Gastrocnemius medialis (tissue), 4 donors: Measurements from ENCODE around the gene ASPM. TPM values are rescaled to one million over a fixed set of nuclear protein-coding genes. Genes with fewer than 3 reads are reported as not detected.
"Not testable (repeated sequence)": the region's sequence is repeated elsewhere in the genome, so short reads cannot be mapped to it uniquely, and the experiment has no call there.

Experiments used
- ATAC-seq, 2 donors: fragments of 150-250 bp; one replicate each; pipeline ENCODE4 v1.9.1; 2016
- DNase-seq, 2 donors: peaks; one replicate each; pipeline ENCODE4 v3.0.0-alpha.2; 2019
- H3K27ac ChIP-seq, 4 donors: fragments of 200-600 bp; sonication (generic); 1 replicate in 1 of 4; 2 replicates in 3 of 4; pipeline ENCODE4 v1.5.1; 2016 to 2018; ENCODE audit warnings: mild to moderate bottlenecking in 2 of 4, moderate library complexity in 1 of 4
- H3K27me3 ChIP-seq, 3 donors: fragments of 200-600 bp; sonication (generic) in 2 of 3; 1 replicate in 1 of 3; 2 replicates in 2 of 3; pipeline versions ENCODE4 v1.5.1 to v1.6.0; 2016 to 2019; ENCODE audit warnings: mild to moderate bottlenecking in 1 of 3, moderate library complexity in 1 of 3
- H3K36me3 ChIP-seq, 2 donors: fragments of 200-600 bp; sonication (generic) in 1 of 2; one replicate each; pipeline ENCODE4 v1.5.1; 2017 to 2018
- H3K4me1 ChIP-seq, 2 donors: fragments of 200-600 bp; sonication (generic) in 1 of 2; one replicate each; pipeline ENCODE4 v1.5.1; 2016 to 2017; ENCODE audit warnings: mild to moderate bottlenecking in 2 of 2
- H3K4me3 ChIP-seq, 4 donors: fragments of 200-600 bp; sonication (generic) in 3 of 4; 1 replicate in 1 of 4; 2 replicates in 3 of 4; pipeline ENCODE4 v1.5.1; 2016 to 2019; ENCODE audit warnings: mild to moderate bottlenecking in 2 of 4
- H3K9me3 ChIP-seq, 3 donors: fragments of 200-600 bp; sonication (generic) in 2 of 3; 1 replicate in 1 of 3; 2 replicates in 2 of 3; pipeline ENCODE4 v1.5.1; 2016 to 2019
- CTCF ChIP-seq, 5 experiments: fragments of 450-650 bp in 3 of 5; fragments of 200-600 bp in 2 of 5; sonication (generic) in 2 of 5; IDR thresholded peaks in 4 of 5; conservative IDR thresholded peaks in 1 of 5; 1 replicate in 4 of 5; 2 replicates in 1 of 5; pipeline ENCODE4 v1.5.1; 2016 to 2019; ENCODE audit warnings: antibody characterized with exemption in 5 of 5, mild to moderate bottlenecking in 3 of 5, moderate library complexity in 3 of 5
- POLR2A ChIP-seq, 2 donors: fragments of 450-650 bp; IDR thresholded peaks; one replicate each; pipeline ENCODE4 v1.6.1; 2017; ENCODE audit warnings: antibody characterized with exemption in 2 of 2, mild to moderate bottlenecking in 2 of 2, moderate library complexity in 2 of 2
- in situ Hi-C, 4 donors: fragments of 200-750 bp; cut with MboI; loops; one replicate each; pipeline versions ENCODE4 v1.15.0 to v1.8.0; 2017; ENCODE audit warnings: low sequenced_read_pairs in 4 of 4
- intact Hi-C: fragments of 100-400 bp; cut with DNase I; formaldehyde crosslinking; loops from one replicate; pipeline ENCODE4 v1.15.1; 2023; ENCODE audit warnings: low total_unique reads
- total RNA-seq, 4 donors: library from RNA; depleted of rRNA; stranded (reverse); fragments of >200 nt; gene quantifications; one replicate each; pipeline versions ENCODE4 v1.1.0 to v1.2.3, GENCODE V29; 2016

ASPM gene
- total RNA-seq, 4 donors from 2014 or later, result 0.05 to 0.52 (median 0.26) TPM

DNA sequence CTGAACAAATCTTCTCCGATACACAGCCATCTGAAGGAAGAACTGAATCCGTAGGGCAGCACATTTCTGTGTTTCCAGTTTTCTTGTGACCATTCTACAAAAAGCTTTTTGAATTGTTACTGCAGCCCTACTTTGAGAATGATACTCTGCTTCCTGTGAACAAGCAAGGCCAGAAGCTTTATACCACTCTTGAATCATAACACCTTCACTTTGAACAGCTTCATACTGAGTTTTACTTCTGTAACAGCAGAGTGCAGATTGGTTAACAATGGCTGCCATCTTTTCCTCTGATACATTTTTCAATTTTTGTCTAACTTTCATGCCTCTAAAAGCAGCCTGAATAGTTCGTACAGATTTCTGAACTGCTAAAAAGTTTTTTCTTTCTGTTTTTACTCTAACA is 45.8 kb downstream of the ASPM start:
- Histone ChIP-seq H3K36me3 (no peaks in the 10 kb centered on the region), H3K27ac (no peak overlapping the region), H3K4me3 (no peak overlapping the region), H3K27me3 (no peaks in the 10 kb centered on the region), H3K9me3 (no peaks in the 10 kb centered on the region), H3K4me1 (peaks cover 0 to 5% of the 10 kb centered on the region in 2 donors)
- in situ Hi-C loops (no loop called here), intact Hi-C loops (no loop called here)
- ATAC-seq (no peak), DNase-seq (no peak)
- TF ChIP-seq POLR2A (IDR thresholded peaks at IDR 0.05), result no peak

DNA sequence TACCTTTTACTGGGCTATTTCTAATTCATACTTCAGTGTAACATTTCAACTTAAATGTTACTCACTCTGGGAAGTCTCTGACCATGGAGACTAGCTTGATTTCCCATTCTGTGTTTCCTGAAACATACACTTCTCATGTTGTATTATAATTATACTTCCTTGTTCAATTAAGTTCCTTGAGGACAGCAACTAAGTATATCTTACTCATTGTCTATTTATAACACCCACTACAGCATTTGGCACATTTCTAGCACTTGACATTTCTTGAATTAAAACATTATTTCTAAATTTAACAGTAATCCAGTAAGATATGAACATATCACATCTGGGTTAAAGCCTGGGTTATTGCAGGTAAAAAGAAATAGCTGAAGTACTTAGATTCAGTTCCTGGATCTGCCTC is 47.0 kb downstream of the ASPM start:
- no peak overlapping the region for H3K4me3 ChIP-seq
- no peak for ATAC-seq
- no peaks in the 10 kb centered on the region for H3K27me3 ChIP-seq
- no peaks in the 10 kb centered on the region for H3K36me3 ChIP-seq
- no peak overlapping the region for H3K27ac ChIP-seq
- no peak for DNase-seq
- TF ChIP-seq CTCF (IDR thresholded peaks at IDR 0.05 in 4 of 5, conservative IDR thresholded peaks at IDR 0.05 in 1 of 5), result no peak
- TF ChIP-seq POLR2A (IDR thresholded peaks at IDR 0.05), result no peak
- H3K4me1 ChIP-seq, result peaks cover 0 to 5% of the 10 kb centered on the region in 2 donors
- in situ Hi-C loops (no loop called here), intact Hi-C loops (no loop called here)
- H3K9me3 ChIP-seq, result no peaks in the 10 kb centered on the region

GRCh38 chr1:197096971-197097370 is 49.5 kb downstream of the ASPM start:
- H3K4me1 ChIP-seq, intact Hi-C loops, H3K27ac ChIP-seq, H3K27me3 ChIP-seq, ATAC-seq, DNase-seq, H3K9me3 ChIP-seq, in situ Hi-C loops, H3K36me3 ChIP-seq, H3K4me3 ChIP-seq: not testable (repeated sequence)

- in situ Hi-C loops, result no loop called here
- H3K36me3 ChIP-seq, result no peaks in the 10 kb centered on the region
- TF ChIP-seq CTCF (IDR thresholded peaks at IDR 0.05 in 4 of 5, conservative IDR thresholded peaks at IDR 0.05 in 1 of 5) (no peak), POLR2A (IDR thresholded peaks at IDR 0.05) (no peak)
- no peak overlapping the region for H3K27ac ChIP-seq
- intact Hi-C loops, result no loop called here
- DNase-seq (no peak), ATAC-seq (no peak)
- no peaks in the 10 kb centered on the region for H3K27me3 ChIP-seq
- no peak overlapping the region for H3K4me3 ChIP-seq
- H3K9me3 ChIP-seq, result no peaks in the 10 kb centered on the region
- peaks cover 0 to 5% of the 10 kb centered on the region in 2 donors for H3K4me1 ChIP-seq
Observed at GRCh38 chr1:197096137-197096536, 50.3 kb downstream of the ASPM start.

GRCh38 chr1:197093226-197093885 is 53.1 kb downstream of the ASPM start:
- Histone ChIP-seq H3K36me3 (no peaks in the 10 kb centered on the region), H3K27me3 (no peaks in the 10 kb centered on the region), H3K9me3 (no peaks in the 10 kb centered on the region), H3K4me1 (no peaks in the 10 kb centered on the region), H3K4me3 (no peak overlapping the region), H3K27ac (no peak overlapping the region)
- DNase-seq, result no peak
- in situ Hi-C loops (no loop called here), intact Hi-C loops (no loop called here)
- TF ChIP-seq CTCF (IDR thresholded peaks at IDR 0.05 in 4 of 5, conservative IDR thresholded peaks at IDR 0.05 in 1 of 5), result no peak
- TF ChIP-seq POLR2A (IDR thresholded peaks at IDR 0.05), result no peak
- no peak for ATAC-seq

- Histone ChIP-seq H3K4me1 (no peaks in the 10 kb centered on the region), H3K36me3 (no peaks in the 10 kb centered on the region), H3K9me3 (no peaks in the 10 kb centered on the region), H3K27me3 (no peaks in the 10 kb centered on the region), H3K4me3 (no peak overlapping the region), H3K27ac (no peak overlapping the region)
- no peak for TF ChIP-seq CTCF (IDR thresholded peaks at IDR 0.05 in 4 of 5, conservative IDR thresholded peaks at IDR 0.05 in 1 of 5)
- no peak for TF ChIP-seq POLR2A (IDR thresholded peaks at IDR 0.05)
- in situ Hi-C loops (no loop called here), intact Hi-C loops (no loop called here)
- DNase-seq, result no peak
- ATAC-seq, result no peak
Observed at GRCh38 chr1:197092491-197093023, 53.9 kb downstream of the ASPM start.
